HAP-1 (cell line): ENCODE data around the gene NR3C2.

Source experiments
- DNase-seq, 2 experiments: peaks; one replicate each; pipeline ENCODE4 v3.0.0-alpha.2; 2016 to 2020; ENCODE audit warnings: low spot score in 2 of 2
- H3K27me3 ChIP-seq: fragments of 250-450 bp; sonication (Bioruptor Pico); 2 replicates; pipeline ENCODE4 v1.5.1; 2020; ENCODE audit warnings: low read depth, mild to moderate bottlenecking, moderate library complexity
- H3K36me3 ChIP-seq: fragments of 250-450 bp; sonication (Bioruptor Pico); replicated peaks from 2 replicates; pipeline ENCODE4 v1.5.1; 2020; ENCODE audit warnings: mild to moderate bottlenecking
- H3K4me1 ChIP-seq: fragments of 250-450 bp; sonication (Bioruptor Pico); 2 replicates; pipeline ENCODE4 v1.5.1; 2020; ENCODE audit warnings: mild to moderate bottlenecking
- H3K4me3 ChIP-seq: fragments of 250-450 bp; sonication (Bioruptor Pico); 2 replicates; pipeline ENCODE4 v1.5.1; 2020; ENCODE audit warnings: mild to moderate bottlenecking, moderate library complexity
- H3K9me3 ChIP-seq: fragments of 250-450 bp; sonication (Bioruptor Pico); 2 replicates; pipeline ENCODE4 v1.5.1; 2020; ENCODE audit warnings: mild to moderate bottlenecking, moderate library complexity
- in situ Hi-C: fragments of 300-500 bp; cut with MboI; formaldehyde crosslinking; loops from 3 replicates; pipeline ENCODE4 v1.14.3; 2020; ENCODE audit warnings: low sequenced_read_pairs, inconsistent platforms, mixed read lengths

The NR3C2 gene

GRCh38 chr4:148444296-148445070, 2.3 kb upstream of the NR3C2 start:
- Histone ChIP-seq H3K4me1 (peaks cover 17% of the 10 kb centered on the region), H3K27me3 (peaks cover 30% of the 10 kb centered on the region)
- peak in 1 of 2 experiments; percentile 57 for DNase-seq

GRCh38 chr4:148443512-148444295, 1.5 kb upstream of the NR3C2 start:
- no peaks in the 10 kb centered on the region for H3K36me3 ChIP-seq
- no peak for DNase-seq
- peaks cover 26% of the 10 kb centered on the region for H3K27me3 ChIP-seq
- H3K4me1 ChIP-seq = peaks cover 19% of the 10 kb centered on the region
- H3K9me3 ChIP-seq = no peaks in the 10 kb centered on the region
- peak overlapping the region; percentile 75 for H3K4me3 ChIP-seq
- in situ Hi-C loops = no loop called here

More at GRCh38 chr4:148444296-148445070, 2.3 kb upstream of the NR3C2 start:
- in situ Hi-C loops = no loop called here
- Histone ChIP-seq H3K4me3 (peak overlapping the region; percentile 46), H3K36me3 (no peaks in the 10 kb centered on the region), H3K9me3 (no peaks in the 10 kb centered on the region)

- Histone ChIP-seq H3K9me3 (no peaks in the 10 kb centered on the region), H3K4me1 (peaks cover 19% of the 10 kb centered on the region), H3K27me3 (peaks cover 21% of the 10 kb centered on the region), H3K36me3 (no peaks in the 10 kb centered on the region), H3K4me3 (peak overlapping the region; percentile 75)
- in situ Hi-C loops = no loop called here
- peak in 1 of 2 experiments; percentile 18 for DNase-seq
These were observed 758 bp upstream of the NR3C2 start for GRCh38 chr4:148442832-148443511.

GRCh38 chr4:148441624-148441985, 609 bp downstream of the NR3C2 start:
- in situ Hi-C loops = no loop called here
- Histone ChIP-seq H3K9me3 (no peaks in the 10 kb centered on the region), H3K4me1 (peaks cover 19% of the 10 kb centered on the region), H3K4me3 (peak overlapping the region; percentile 75), H3K36me3 (no peaks in the 10 kb centered on the region), H3K27me3 (peaks cover 10% of the 10 kb centered on the region)
- DNase-seq = peak in 1 of 2 experiments; percentile 23

- no peak overlapping the region for H3K4me3 ChIP-seq
- H3K4me1 ChIP-seq = peaks cover 14% of the 10 kb centered on the region
- in situ Hi-C loops = no loop called here
These were observed 4.2 kb downstream of the NR3C2 start for GRCh38 chr4:148438047-148438446.

GRCh38 chr4:148437439-148437838, 4.8 kb downstream of the NR3C2 start:
- peaks cover 14% of the 10 kb centered on the region for H3K4me1 ChIP-seq
- DNase-seq = no peak
- H3K27me3 ChIP-seq = no peaks in the 10 kb centered on the region
- H3K9me3 ChIP-seq = no peaks in the 10 kb centered on the region
- in situ Hi-C loops = no loop called here
- no peak overlapping the region for H3K4me3 ChIP-seq
- no peaks in the 10 kb centered on the region for H3K36me3 ChIP-seq

More at GRCh38 chr4:148438047-148438446, 4.2 kb downstream of the NR3C2 start:
- no peaks in the 10 kb centered on the region for H3K9me3 ChIP-seq
- H3K36me3 ChIP-seq = no peaks in the 10 kb centered on the region
- no peaks in the 10 kb centered on the region for H3K27me3 ChIP-seq
- no peak for DNase-seq

GRCh38 chr4:148436512-148436911, 5.7 kb downstream of the NR3C2 start:
- in situ Hi-C loops = no loop called here
- no peaks in the 10 kb centered on the region for H3K9me3 ChIP-seq
- H3K4me3 ChIP-seq = no peak overlapping the region
- DNase-seq = no peak
- H3K4me1 ChIP-seq = peaks cover 14% of the 10 kb centered on the region
- no peaks in the 10 kb centered on the region for H3K36me3 ChIP-seq
- no peaks in the 10 kb centered on the region for H3K27me3 ChIP-seq

GRCh38 chr4:148435654-148436406, 6.4 kb downstream of the NR3C2 start:
- peaks cover 14% of the 10 kb centered on the region for H3K4me1 ChIP-seq
- H3K4me3 ChIP-seq = no peak overlapping the region
- no peaks in the 10 kb centered on the region for H3K27me3 ChIP-seq
- H3K9me3 ChIP-seq = no peaks in the 10 kb centered on the region
- in situ Hi-C loops = no loop called here
- no peaks in the 10 kb centered on the region for H3K36me3 ChIP-seq
- no peak for DNase-seq

GRCh38 chr4:148434075-148434773, 8.0 kb downstream of the NR3C2 start:
- DNase-seq = no peak
- Histone ChIP-seq H3K9me3 (no peaks in the 10 kb centered on the region), H3K4me3 (no peak overlapping the region), H3K4me1 (no peaks in the 10 kb centered on the region; the same call in 1 of the 2 replicates), H3K36me3 (no peaks in the 10 kb centered on the region), H3K27me3 (no peaks in the 10 kb centered on the region)
- in situ Hi-C loops = no loop called here

GRCh38 chr4:148431401-148431800, 10.8 kb downstream of the NR3C2 start:
- in situ Hi-C loops = no loop called here
- DNase-seq = no peak
- Histone ChIP-seq H3K9me3 (no peaks in the 10 kb centered on the region), H3K4me3 (no peak overlapping the region), H3K36me3 (no peaks in the 10 kb centered on the region), H3K4me1 (no peaks in the 10 kb centered on the region), H3K27me3 (no peaks in the 10 kb centered on the region)

- Histone ChIP-seq H3K36me3 (no peaks in the 10 kb centered on the region), H3K4me1 (no peaks in the 10 kb centered on the region), H3K9me3 (no peaks in the 10 kb centered on the region), H3K4me3 (no peak overlapping the region), H3K27me3 (no peaks in the 10 kb centered on the region)
- DNase-seq = no peak
- in situ Hi-C loops = no loop called here
These were observed 11.4 kb downstream of the NR3C2 start for GRCh38 chr4:148430854-148431253.

GRCh38 chr4:148429206-148429605, 13.0 kb downstream of the NR3C2 start:
- in situ Hi-C loops = no loop called here
- H3K9me3 ChIP-seq = no peaks in the 10 kb centered on the region

GRCh38 chr4:148426643-148427042, 15.6 kb downstream of the NR3C2 start:
- Histone ChIP-seq H3K4me1 (no peaks in the 10 kb centered on the region), H3K36me3 (no peaks in the 10 kb centered on the region), H3K27me3 (no peaks in the 10 kb centered on the region), H3K9me3 (no peaks in the 10 kb centered on the region), H3K4me3 (no peak overlapping the region)
- no peak for DNase-seq
- in situ Hi-C loops = no loop called here

More at GRCh38 chr4:148429206-148429605, 13.0 kb downstream of the NR3C2 start:
- H3K27me3 ChIP-seq = no peaks in the 10 kb centered on the region
- H3K36me3 ChIP-seq = no peaks in the 10 kb centered on the region
- DNase-seq = no peak
- no peaks in the 10 kb centered on the region for H3K4me1 ChIP-seq
- H3K4me3 ChIP-seq = no peak overlapping the region
